Measurements from ENCODE around the gene SPACA7.

DNA sequence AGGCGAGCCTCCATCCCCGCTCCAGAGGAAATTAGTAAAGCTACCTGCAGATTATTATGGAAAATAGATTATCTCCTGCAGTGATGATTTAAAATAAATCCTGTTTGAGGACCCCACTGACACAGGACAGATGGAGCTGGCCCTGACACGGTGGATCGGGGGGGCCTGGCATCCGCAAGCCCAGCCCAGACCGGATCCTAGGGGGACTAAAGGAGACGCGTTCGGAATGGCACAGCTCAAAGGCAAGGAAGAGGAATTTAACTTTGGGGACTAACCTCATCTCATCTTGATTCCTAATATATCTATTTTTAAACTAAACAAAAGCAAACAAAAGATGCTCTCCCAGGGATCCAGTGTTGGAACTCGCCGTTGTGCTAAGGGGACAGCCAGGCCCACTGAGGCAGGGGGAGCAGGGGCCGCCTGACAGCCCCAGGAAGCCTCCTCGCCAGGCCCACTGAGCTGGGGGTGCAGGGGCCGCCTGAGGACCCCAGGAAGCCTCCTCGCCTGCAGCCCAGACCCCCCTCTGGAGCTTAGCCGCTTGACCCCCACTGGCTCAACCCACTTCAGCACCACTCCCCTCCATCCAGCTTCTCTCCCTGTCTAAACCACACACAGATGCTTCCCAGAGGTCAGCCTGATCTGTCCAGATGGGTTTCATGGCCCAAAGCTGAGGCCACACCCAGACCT is 78.6 kb downstream of the SPACA7 start:
- TF ChIP-seq REST (IDR thresholded peaks at IDR 0.05; ENCODE audit: insufficient read depth in 1 of 2, low read depth in 2 of 2, low read length in 2 of 2) (no peak), TAF1 (IDR thresholded peaks at IDR 0.05; ENCODE audit: borderline replicate concordance, insufficient read depth, low read length) (no peak), SIN3A (IDR thresholded peaks at IDR 0.05; ENCODE audit: borderline replicate concordance, insufficient read depth, low read length) (no peak), POLR2AphosphoS5 (IDR thresholded peaks at IDR 0.05; ENCODE audit: low read depth, low read length) (no peak)

All from PFSK-1 (cell line).